Measurements from ENCODE around the gene PPP2R3A.

DNA sequence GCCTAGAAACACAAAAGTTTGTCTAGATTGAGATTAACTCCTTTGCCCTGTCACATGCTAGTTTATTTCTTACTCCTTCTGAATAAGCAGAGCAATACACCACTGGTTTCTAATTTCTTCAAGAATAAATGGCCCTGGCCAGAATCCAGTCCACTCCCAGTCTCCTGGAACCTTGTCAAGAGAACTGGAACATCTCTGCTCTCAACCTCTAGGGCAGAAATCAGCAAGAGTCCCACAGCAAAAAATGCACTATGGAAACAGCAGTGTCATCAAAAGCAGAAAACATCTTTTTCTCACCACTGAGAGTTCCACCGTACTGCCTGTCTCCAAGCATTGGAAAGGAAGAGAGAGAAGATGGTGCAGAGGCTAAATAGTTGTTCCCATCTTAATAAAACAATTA, 35.9 kb upstream of the PPP2R3A start:
- TF ChIP-seq EZH2 (IDR thresholded peaks at IDR 0.05; ENCODE audit: borderline replicate concordance, low read depth, low read length, severe bottlenecking), result no peak
- TF ChIP-seq, protein P1, sequence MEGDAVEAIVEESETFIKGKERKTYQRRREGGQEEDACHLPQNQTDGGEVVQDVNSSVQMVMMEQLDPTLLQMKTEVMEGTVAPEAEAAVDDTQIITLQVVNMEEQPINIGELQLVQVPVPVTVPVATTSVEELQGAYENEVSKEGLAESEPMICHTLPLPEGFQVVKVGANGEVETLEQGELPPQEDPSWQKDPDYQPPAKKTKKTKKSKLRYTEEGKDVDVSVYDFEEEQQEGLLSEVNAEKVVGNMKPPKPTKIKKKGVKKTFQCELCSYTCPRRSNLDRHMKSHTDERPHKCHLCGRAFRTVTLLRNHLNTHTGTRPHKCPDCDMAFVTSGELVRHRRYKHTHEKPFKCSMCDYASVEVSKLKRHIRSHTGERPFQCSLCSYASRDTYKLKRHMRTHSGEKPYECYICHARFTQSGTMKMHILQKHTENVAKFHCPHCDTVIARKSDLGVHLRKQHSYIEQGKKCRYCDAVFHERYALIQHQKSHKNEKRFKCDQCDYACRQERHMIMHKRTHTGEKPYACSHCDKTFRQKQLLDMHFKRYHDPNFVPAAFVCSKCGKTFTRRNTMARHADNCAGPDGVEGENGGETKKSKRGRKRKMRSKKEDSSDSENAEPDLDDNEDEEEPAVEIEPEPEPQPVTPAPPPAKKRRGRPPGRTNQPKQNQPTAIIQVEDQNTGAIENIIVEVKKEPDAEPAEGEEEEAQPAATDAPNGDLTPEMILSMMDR (IDR thresholded peaks at IDR 0.05; ENCODE audit: borderline replicate concordance, extremely low read depth, low read length, poor library complexity, severe bottlenecking), result no peak
